HG03196 (cell line): Measurements from ENCODE around the gene CHRNE.
"Not testable (repeated sequence)": the region's sequence is repeated elsewhere in the genome, so short reads cannot be mapped to it uniquely, and the experiment has no call there.

Source experiments
- ATAC-seq: cut with Tn5 transposase; IDR thresholded peaks from one replicate; pipeline ENCODE4 v1.9.1; 2021; ENCODE audit not compliant: unreplicated experiment

The CHRNE gene

GRCh38 chr17:4891411-4892410, 11.2 kb downstream of the CHRNE start:
- no peak for ATAC-seq

GRCh38 chr17:4887581-4887980, 15.3 kb downstream of the CHRNE start:
- no peak for ATAC-seq

- no peak for ATAC-seq
These were observed 16.1 kb downstream of the CHRNE start for GRCh38 chr17:4886830-4887229.

GRCh38 chr17:4884489-4884888, 18.4 kb downstream of the CHRNE start:
- ATAC-seq: no peak

GRCh38 chr17:4881761-4882555, 20.9 kb downstream of the CHRNE start:
- no peak for ATAC-seq

- no peak for ATAC-seq
These were observed 22.0 kb downstream of the CHRNE start for GRCh38 chr17:4880857-4881256.

GRCh38 chr17:4879601-4880000, 23.3 kb downstream of the CHRNE start:
- ATAC-seq: no peak

- no peak for ATAC-seq
These were observed 25.8 kb downstream of the CHRNE start for GRCh38 chr17:4877089-4877488.

GRCh38 chr17:4872786-4873185, 30.1 kb downstream of the CHRNE start:
- no peak for ATAC-seq

- ATAC-seq: no peak
These were observed 32.0 kb downstream of the CHRNE start for GRCh38 chr17:4870855-4871254.

GRCh38 chr17:4869058-4869998, 33.6 kb downstream of the CHRNE start:
- not testable (repeated sequence) for ATAC-seq

- ATAC-seq: not testable (repeated sequence)
These were observed 35.4 kb downstream of the CHRNE start for GRCh38 chr17:4867535-4867934.

- ATAC-seq: no peak
These were observed 39.6 kb downstream of the CHRNE start for GRCh38 chr17:4863321-4863720.

- no peak for ATAC-seq
These were observed 40.2 kb downstream of the CHRNE start for GRCh38 chr17:4862720-4863119.

- ATAC-seq: no peak
These were observed 41.8 kb downstream of the CHRNE start for GRCh38 chr17:4861052-4861451.

- ATAC-seq: no peak
These were observed 42.2 kb downstream of the CHRNE start for GRCh38 chr17:4860651-4861050.

GRCh38 chr17:4859816-4860625, 42.9 kb downstream of the CHRNE start:
- ATAC-seq: no peak

GRCh38 chr17:4858882-4859260, 44.0 kb downstream of the CHRNE start:
- ATAC-seq: no peak

GRCh38 chr17:4858068-4858881, 44.6 kb downstream of the CHRNE start:
- ATAC-seq: no peak
